ENCODE data around the gene DST.

- TF ChIP-seq, protein P1, sequence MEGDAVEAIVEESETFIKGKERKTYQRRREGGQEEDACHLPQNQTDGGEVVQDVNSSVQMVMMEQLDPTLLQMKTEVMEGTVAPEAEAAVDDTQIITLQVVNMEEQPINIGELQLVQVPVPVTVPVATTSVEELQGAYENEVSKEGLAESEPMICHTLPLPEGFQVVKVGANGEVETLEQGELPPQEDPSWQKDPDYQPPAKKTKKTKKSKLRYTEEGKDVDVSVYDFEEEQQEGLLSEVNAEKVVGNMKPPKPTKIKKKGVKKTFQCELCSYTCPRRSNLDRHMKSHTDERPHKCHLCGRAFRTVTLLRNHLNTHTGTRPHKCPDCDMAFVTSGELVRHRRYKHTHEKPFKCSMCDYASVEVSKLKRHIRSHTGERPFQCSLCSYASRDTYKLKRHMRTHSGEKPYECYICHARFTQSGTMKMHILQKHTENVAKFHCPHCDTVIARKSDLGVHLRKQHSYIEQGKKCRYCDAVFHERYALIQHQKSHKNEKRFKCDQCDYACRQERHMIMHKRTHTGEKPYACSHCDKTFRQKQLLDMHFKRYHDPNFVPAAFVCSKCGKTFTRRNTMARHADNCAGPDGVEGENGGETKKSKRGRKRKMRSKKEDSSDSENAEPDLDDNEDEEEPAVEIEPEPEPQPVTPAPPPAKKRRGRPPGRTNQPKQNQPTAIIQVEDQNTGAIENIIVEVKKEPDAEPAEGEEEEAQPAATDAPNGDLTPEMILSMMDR (IDR thresholded peaks at IDR 0.05) = no peak
- TF ChIP-seq TP53 (CRISPR knock-in tag; IDR thresholded peaks at IDR 0.05) (no peak), GTF2I (CRISPR knock-in tag; conservative IDR thresholded peaks at IDR 0.05) (no peak), ZBTB21 (CRISPR knock-in tag; IDR thresholded peaks at IDR 0.05; ENCODE audit: borderline replicate concordance) (no peak), TCF7 (CRISPR knock-in tag; IDR thresholded peaks at IDR 0.05; ENCODE audit: low read depth) (no peak), SP1 (CRISPR knock-in tag; conservative IDR thresholded peaks at IDR 0.05) (no peak), NFYB (CRISPR knock-in tag; conservative IDR thresholded peaks at IDR 0.05; ENCODE audit: low read depth) (no peak), NFATC4 (CRISPR knock-in tag; IDR thresholded peaks at IDR 0.05) (no peak), CBFB (CRISPR knock-in tag; IDR thresholded peaks at IDR 0.05; ENCODE audit: low read depth) (no peak), AFF4 (CRISPR knock-in tag; IDR thresholded peaks at IDR 0.05; ENCODE audit: borderline replicate concordance) (no peak)
- TF ChIP-seq, protein P2, sequence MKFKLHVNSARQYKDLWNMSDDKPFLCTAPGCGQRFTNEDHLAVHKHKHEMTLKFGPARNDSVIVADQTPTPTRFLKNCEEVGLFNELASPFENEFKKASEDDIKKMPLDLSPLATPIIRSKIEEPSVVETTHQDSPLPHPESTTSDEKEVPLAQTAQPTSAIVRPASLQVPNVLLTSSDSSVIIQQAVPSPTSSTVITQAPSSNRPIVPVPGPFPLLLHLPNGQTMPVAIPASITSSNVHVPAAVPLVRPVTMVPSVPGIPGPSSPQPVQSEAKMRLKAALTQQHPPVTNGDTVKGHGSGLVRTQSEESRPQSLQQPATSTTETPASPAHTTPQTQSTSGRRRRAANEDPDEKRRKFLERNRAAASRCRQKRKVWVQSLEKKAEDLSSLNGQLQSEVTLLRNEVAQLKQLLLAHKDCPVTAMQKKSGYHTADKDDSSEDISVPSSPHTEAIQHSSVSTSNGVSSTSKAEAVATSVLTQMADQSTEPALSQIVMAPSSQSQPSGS (CRISPR knock-in tag; IDR thresholded peaks at IDR 0.05; ENCODE audit: borderline replicate concordance, low read depth) = no peak
- TF ChIP-seq, protein P3, sequence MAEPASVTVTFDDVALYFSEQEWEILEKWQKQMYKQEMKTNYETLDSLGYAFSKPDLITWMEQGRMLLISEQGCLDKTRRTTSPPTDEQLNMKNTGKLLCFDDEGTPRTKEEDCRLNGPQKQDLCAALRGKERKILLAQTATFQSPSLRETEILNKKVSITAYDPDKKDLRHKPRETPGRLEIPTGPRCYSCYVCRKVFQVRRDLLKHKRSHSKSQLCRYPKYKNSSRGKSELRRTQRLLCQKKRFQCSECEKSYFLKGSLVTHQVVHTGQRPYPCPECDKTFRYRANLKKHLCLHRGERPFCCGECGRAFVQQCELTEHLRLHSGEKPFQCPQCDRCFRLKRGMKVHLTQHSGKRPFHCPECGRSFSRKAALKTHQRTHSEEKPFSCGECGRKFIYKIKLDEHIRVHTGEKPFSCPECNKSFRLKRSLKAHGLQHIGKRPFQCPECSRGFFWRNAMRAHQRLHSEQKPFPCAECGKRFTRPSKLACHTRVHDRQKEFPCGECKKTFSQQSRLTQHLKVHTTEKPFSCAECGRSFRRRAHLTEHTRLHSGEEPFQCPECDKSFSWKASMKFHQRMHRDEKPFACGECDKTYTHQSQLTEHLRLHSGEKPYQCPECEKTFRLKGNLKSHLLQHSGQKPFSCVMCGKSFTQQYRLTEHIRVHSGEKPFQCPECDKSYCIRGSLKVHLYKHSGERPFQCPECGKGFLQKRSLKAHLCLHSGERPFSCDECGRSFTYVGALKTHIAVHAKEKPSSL (CRISPR knock-in tag; conservative IDR thresholded peaks at IDR 0.05) = no peak
- TF ChIP-seq, protein P4, sequence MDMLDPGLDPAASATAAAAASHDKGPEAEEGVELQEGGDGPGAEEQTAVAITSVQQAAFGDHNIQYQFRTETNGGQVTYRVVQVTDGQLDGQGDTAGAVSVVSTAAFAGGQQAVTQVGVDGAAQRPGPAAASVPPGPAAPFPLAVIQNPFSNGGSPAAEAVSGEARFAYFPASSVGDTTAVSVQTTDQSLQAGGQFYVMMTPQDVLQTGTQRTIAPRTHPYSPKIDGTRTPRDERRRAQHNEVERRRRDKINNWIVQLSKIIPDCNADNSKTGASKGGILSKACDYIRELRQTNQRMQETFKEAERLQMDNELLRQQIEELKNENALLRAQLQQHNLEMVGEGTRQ (CRISPR knock-in tag; IDR thresholded peaks at IDR 0.05) = no peak
Observed at GRCh38 chr6:56580271-56580670, 62.4 kb downstream of the DST start.

Data from WTC11 (cell line).